GM19023 (cell line): ENCODE data around the gene LIAS.
A peak's percentile ranks its signal among the peaks of the same experiment; 100 is the strongest.
"Not testable (repeated sequence)": the region's sequence is repeated elsewhere in the genome, so short reads cannot be mapped to it uniquely, and the experiment has no call there.

Experiments used
- ATAC-seq: cut with Tn5 transposase; IDR thresholded peaks from one replicate; pipeline ENCODE4 v1.9.1; 2021; ENCODE audit warnings: mild to moderate bottlenecking, moderate library complexity; ENCODE audit not compliant: unreplicated experiment

LIAS gene

GRCh38 chr4:39458505-39459300 is at the start of gene LIAS, which contains the start of gene RPL9:
LIAS (plus strand) TSS chr4:39459056; CDS start chr4:39459118, 62 bp downstream.
RPL9 (minus strand) TSS chr4:39458922; CDS start chr4:39458439, 483 bp downstream.
- peak; percentile 90 for ATAC-seq

GRCh38 chr4:39410415-39410814 is 48.4 kb upstream of the LIAS start:
- no peak for ATAC-seq

GRCh38 chr4:39411561-39411960 is 47.3 kb upstream of the LIAS start:
- ATAC-seq = not testable (repeated sequence)

- no peak for ATAC-seq
Measured at GRCh38 chr4:39415678-39416283, 43.1 kb upstream of the LIAS start.

- ATAC-seq = no peak
Measured at GRCh38 chr4:39422247-39422646, 36.6 kb upstream of the LIAS start.

GRCh38 chr4:39425297-39425696 is 33.6 kb upstream of the LIAS start:
- ATAC-seq = not testable (repeated sequence)

GRCh38 chr4:39426728-39427127 is 32.1 kb upstream of the LIAS start:
- no peak for ATAC-seq

GRCh38 chr4:39427520-39428114 is 31.2 kb upstream of the LIAS start:
- ATAC-seq = no peak

GRCh38 chr4:39429476-39430334 is 29.2 kb upstream of the LIAS start:
- no peak for ATAC-seq

GRCh38 chr4:39433878-39434492 is 24.9 kb upstream of the LIAS start:
- ATAC-seq = no peak

- no peak for ATAC-seq
Measured at GRCh38 chr4:39435659-39436563, 22.9 kb upstream of the LIAS start.

GRCh38 chr4:39441593-39441992 is 17.3 kb upstream of the LIAS start:
- no peak for ATAC-seq

- ATAC-seq = no peak
Measured at GRCh38 chr4:39442998-39443397, 15.9 kb upstream of the LIAS start.

GRCh38 chr4:39446483-39446841 is 12.4 kb upstream of the LIAS start:
- no peak for ATAC-seq

GRCh38 chr4:39446842-39447573 is 11.8 kb upstream of the LIAS start:
- ATAC-seq = peak; percentile 92

- no peak for ATAC-seq
Measured at GRCh38 chr4:39450618-39451017, 8.2 kb upstream of the LIAS start.

- no peak for ATAC-seq
Measured at GRCh38 chr4:39451423-39452023, 7.3 kb upstream of the LIAS start.

- ATAC-seq = no peak
Measured at GRCh38 chr4:39452153-39452859, 6.5 kb upstream of the LIAS start.
